ENCODE data around the gene UBAC1. TPM values are rescaled to one million over a fixed set of nuclear protein-coding genes. Genes with fewer than 3 reads are reported as not detected.

The UBAC1 gene
- total and polyA plus RNA-seq, 9 of the 15 experiments (the other 6 are each of a cell fraction or from before 2014, with no cell fraction given), result 94.0 to 399 (median 228) TPM

DNA sequence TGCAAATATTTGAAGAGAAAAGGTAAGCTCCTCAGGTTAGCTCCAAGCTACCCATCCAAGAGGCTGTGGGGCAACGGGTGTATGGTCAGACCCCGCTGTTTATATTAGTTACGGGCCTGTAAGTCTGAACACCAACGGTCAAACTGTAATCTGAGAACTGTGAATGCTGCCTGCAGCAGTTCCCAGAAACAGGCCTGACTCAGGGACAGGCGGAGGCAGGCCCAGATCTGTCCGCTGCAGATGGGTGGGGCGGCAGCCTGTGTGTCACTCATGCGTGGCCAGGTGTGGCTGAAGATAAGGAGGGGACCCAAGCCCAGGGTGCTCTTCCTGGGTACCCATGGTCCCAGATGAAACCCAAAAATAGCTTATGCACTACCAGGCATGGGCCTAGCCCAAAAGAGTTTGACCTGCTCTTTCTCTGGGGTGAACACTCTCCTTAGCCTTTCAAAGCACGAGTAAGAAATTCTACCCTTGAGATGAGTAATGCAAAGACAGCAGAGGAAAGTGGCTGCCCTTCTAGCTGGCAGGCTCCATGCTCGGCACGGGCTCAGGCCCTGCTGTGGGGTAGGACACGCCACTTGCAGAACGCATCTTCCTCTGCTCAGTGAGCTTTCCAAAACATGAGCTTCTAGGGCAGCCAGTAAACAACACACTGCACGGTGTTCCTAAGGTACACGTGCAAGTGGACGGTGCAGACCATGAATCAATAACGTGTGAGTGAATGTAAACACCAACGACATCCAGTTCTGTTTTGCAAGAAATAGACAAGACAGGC, 9.1 kb downstream of the UBAC1 start (continued):
- no peak for TF ChIP-seq PCBP1 (IDR thresholded peaks at IDR 0.05; ENCODE audit: low read depth, low read length, poor library complexity, severe bottlenecking)
- TF ChIP-seq DDX20 (tag; IDR thresholded peaks at IDR 0.05; ENCODE audit: low read depth), result no peak
- peak; percentile 94 for TF ChIP-seq FOXM1 (IDR thresholded peaks at IDR 0.05; ENCODE audit: low read depth)
- TF ChIP-seq FOXM1 (CRISPR knock-in tag; IDR thresholded peaks at IDR 0.05; ENCODE audit: low read depth), result no peak
- TF ChIP-seq TEAD1 (CRISPR knock-in tag; IDR thresholded peaks at IDR 0.05), result peak; percentile 10 to 79; a peak in 3 of 4 replicates
- no peak for TF ChIP-seq ZNF140 (CRISPR knock-in tag; IDR thresholded peaks at IDR 0.05)
- no peak for TF ChIP-seq SRSF3 (IDR thresholded peaks at IDR 0.05; ENCODE audit: insufficient read depth, low read length)
- TF ChIP-seq HDAC3 (IDR thresholded peaks at IDR 0.05; ENCODE audit: borderline replicate concordance, partially characterized antibody), result no peak
- 0 out of 2 replicates have a peak, but pooled peaks have one; percentile 39 for TF ChIP-seq SPI1 (IDR thresholded peaks at IDR 0.05; ENCODE audit: borderline replicate concordance, low read depth, low read length)
- TF ChIP-seq ZFX (CRISPR knock-in tag; IDR thresholded peaks at IDR 0.05), result peak; percentile 94
- TF ChIP-seq CHCHD3 (CRISPR knock-in tag; IDR thresholded peaks at IDR 0.05), result 0 out of 2 replicates have a peak, but pooled peaks have one; percentile 22
- no peak for TF ChIP-seq SIN3B (IDR thresholded peaks at IDR 0.05; ENCODE audit: low read depth)
- TF ChIP-seq ZNF512 (tag; IDR thresholded peaks at IDR 0.05), result no peak
- peak; percentile 98 for TF ChIP-seq PML (IDR thresholded peaks at IDR 0.05; ENCODE audit: low read length)
- TF ChIP-seq PHTF2 (CRISPR knock-in tag; IDR thresholded peaks at IDR 0.05), result no peak
- TF ChIP-seq, protein P1, sequence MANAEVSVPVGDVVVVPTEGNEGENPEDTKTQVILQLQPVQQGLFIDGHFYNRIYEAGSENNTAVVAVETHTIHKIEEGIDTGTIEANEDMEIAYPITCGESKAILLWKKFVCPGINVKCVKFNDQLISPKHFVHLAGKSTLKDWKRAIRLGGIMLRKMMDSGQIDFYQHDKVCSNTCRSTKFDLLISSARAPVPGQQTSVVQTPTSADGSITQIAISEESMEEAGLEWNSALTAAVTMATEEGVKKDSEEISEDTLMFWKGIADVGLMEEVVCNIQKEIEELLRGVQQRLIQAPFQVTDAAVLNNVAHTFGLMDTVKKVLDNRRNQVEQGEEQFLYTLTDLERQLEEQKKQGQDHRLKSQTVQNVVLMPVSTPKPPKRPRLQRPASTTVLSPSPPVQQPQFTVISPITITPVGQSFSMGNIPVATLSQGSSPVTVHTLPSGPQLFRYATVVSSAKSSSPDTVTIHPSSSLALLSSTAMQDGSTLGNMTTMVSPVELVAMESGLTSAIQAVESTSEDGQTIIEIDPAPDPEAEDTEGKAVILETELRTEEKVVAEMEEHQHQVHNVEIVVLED (CRISPR knock-in tag; IDR thresholded peaks at IDR 0.05), result no peak
- no peak for TF ChIP-seq ZFP30 (CRISPR knock-in tag; IDR thresholded peaks at IDR 0.05; ENCODE audit: borderline replicate concordance)
- TF ChIP-seq NONO (IDR thresholded peaks at IDR 0.05; ENCODE audit: low read depth in 2 of 2, low read length in 1 of 2), result no peak
- peak; percentile 100 for TF ChIP-seq HMGN3 (IDR thresholded peaks at IDR 0.05; ENCODE audit: borderline replicate concordance, extremely low read depth, insufficient read length, low read depth, low read length)
- no peak for TF ChIP-seq ZSCAN29 (IDR thresholded peaks at IDR 0.05)
- TF ChIP-seq NBN (IDR thresholded peaks at IDR 0.05; ENCODE audit: low read depth), result peak; percentile 84
